ENCODE data around the gene KRTAP9-7.
"Not testable (repeated sequence)": the region's sequence is repeated elsewhere in the genome, so short reads cannot be mapped to it uniquely, and the experiment has no call there.

KRTAP9-7 gene

DNA sequence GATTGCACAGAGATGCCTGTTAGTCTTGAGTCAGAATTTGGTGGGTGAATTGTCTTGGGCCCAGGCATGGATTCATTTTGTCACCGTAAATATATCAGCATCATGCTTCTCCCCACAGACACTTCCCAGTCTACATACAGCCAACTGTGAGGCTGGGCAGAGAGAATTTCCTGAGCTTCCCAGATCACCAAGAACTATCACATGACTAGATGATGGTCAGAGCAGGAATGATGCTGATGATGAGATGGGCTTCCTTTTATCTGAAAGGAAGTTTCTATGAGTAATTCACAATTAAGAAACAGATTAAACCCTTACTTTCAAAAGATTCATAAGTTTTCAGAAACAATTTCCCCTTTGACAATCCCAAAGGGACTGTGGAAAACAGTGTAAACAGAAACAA lies 20.6 kb upstream of the KRTAP9-7 start:
- Histone ChIP-seq H3K79me2 (ENCODE audit: insufficient read depth, low read length) (no peaks in the 10 kb centered on the region), H3K4me2 (ENCODE audit: low read depth, low read length, poor library complexity, severe bottlenecking) (no peak overlapping the region)

DNA sequence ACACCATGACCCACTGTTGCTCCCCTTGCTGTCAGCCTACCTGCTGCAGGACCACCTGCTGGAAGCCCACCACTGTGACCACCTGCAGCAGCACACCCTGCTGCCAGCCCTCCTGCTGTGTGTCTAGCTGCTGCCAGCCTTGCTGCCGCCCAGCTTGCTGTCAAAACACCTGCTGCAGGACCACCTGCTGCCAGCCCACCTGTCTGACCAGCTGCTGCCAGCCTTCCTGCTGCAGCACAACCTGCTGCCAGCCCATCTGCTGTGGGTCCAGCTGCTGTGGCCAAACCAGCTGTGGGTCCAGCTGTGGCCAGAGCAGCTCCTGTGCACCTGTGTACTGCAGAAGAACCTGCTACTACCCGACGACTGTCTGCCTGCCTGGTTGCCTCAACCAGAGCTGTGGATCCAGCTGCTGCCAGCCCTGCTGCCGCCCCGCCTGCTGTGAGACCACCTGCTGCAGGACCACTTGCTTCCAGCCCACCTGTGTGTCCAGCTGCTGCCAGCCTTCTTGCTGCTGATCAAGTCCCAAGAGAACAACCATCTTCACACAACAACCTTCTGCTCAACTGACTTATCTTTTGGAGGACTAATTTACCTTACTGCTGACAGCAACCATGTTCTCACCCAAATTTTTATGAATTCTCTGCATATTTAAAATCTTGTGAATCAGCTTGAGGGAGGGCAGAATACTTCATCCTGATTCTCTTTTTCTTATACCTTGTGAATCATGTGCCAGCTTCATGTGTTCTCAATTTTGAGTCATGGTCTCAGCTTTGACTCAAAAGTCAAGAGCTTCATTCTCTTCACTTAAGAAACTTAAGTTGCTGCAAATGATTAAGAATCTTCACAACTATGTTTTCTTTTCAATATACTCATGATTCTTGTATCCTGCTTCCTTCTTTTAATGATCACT lies 19.9 kb upstream of the KRTAP9-7 start, which contains the start of gene KRTAP9-9:
TSS of gene KRTAP9-9 (plus strand) at position 4 of the 910 bp plus-strand sequence.
- not testable (repeated sequence) for H3K9me2 ChIP-seq (replicated peaks; ENCODE audit: insufficient read depth, low read length); H3K79me2 ChIP-seq (ENCODE audit: insufficient read depth, low read length); H3K27me3 ChIP-seq (ENCODE audit: low read length); H3F3A ChIP-seq (ENCODE audit: insufficient read depth); H4K20me1 ChIP-seq (ENCODE audit: low read depth, low read length); H3K27ac ChIP-seq (ENCODE audit: low read depth, low read length); H3K9ac ChIP-seq (ENCODE audit: low read length); H3K4me3 ChIP-seq (ENCODE audit: insufficient read depth, low read length, poor library complexity, severe bottlenecking); H3K4me2 ChIP-seq (ENCODE audit: low read depth, low read length, poor library complexity, severe bottlenecking); H3K9me3 ChIP-seq (ENCODE audit: insufficient read depth, low read length); H2AFZ ChIP-seq (ENCODE audit: low read depth, low read length, severe bottlenecking); H3K36me3 ChIP-seq (ENCODE audit: low read length)

More for the DNA sequence above, 20.6 kb upstream of the KRTAP9-7 start:
- Histone ChIP-seq H3K27ac (ENCODE audit: low read depth, low read length) (no peak overlapping the region), H4K20me1 (ENCODE audit: low read depth, low read length) (no peaks in the 10 kb centered on the region), H2AFZ (ENCODE audit: low read depth, low read length, severe bottlenecking) (no peak overlapping the region), H3K9me3 (ENCODE audit: insufficient read depth, low read length) (no peaks in the 10 kb centered on the region), H3K9ac (ENCODE audit: low read length) (no peak overlapping the region), H3K27me3 (ENCODE audit: low read length) (no peaks in the 10 kb centered on the region), H3K9me2 (replicated peaks; ENCODE audit: insufficient read depth, low read length) (no peaks in the 10 kb centered on the region), H3K4me3 (ENCODE audit: insufficient read depth, low read length, poor library complexity, severe bottlenecking) (no peak overlapping the region), H3K36me3 (ENCODE audit: low read length) (no peaks in the 10 kb centered on the region), H3F3A (ENCODE audit: insufficient read depth) (no peaks in the 10 kb centered on the region)
- no peak for TF ChIP-seq EZH2phosphoT487 (conservative IDR thresholded peaks at IDR 0.05; ENCODE audit: low read length)
- TF ChIP-seq, protein P1, sequence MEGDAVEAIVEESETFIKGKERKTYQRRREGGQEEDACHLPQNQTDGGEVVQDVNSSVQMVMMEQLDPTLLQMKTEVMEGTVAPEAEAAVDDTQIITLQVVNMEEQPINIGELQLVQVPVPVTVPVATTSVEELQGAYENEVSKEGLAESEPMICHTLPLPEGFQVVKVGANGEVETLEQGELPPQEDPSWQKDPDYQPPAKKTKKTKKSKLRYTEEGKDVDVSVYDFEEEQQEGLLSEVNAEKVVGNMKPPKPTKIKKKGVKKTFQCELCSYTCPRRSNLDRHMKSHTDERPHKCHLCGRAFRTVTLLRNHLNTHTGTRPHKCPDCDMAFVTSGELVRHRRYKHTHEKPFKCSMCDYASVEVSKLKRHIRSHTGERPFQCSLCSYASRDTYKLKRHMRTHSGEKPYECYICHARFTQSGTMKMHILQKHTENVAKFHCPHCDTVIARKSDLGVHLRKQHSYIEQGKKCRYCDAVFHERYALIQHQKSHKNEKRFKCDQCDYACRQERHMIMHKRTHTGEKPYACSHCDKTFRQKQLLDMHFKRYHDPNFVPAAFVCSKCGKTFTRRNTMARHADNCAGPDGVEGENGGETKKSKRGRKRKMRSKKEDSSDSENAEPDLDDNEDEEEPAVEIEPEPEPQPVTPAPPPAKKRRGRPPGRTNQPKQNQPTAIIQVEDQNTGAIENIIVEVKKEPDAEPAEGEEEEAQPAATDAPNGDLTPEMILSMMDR (IDR thresholded peaks at IDR 0.05; ENCODE audit: insufficient read depth, low read length, poor library complexity, severe bottlenecking) = no peak

DNA sequence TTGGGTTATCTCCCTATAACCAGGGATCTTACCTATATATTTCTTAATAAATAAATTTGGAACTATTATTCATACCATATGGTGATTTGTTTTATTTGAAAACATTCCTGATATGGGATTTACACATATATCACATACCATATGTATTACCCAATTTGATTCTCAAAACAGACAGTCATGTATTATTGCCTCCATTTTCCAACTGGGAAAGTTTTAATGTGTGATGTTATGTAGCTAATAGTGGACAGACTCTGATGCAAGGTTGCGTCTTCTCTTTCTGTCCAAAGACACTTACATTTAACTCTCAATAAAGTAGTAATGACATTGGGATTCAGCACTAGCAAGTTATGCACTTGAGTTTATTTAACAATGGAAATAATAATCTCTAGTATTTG lies 19.2 kb upstream of the KRTAP9-7 start:
- Histone ChIP-seq H3F3A (ENCODE audit: insufficient read depth) (no peaks in the 10 kb centered on the region), H3K4me3 (ENCODE audit: insufficient read depth, low read length, poor library complexity, severe bottlenecking) (no peak overlapping the region), H3K27me3 (ENCODE audit: low read length) (no peaks in the 10 kb centered on the region), H3K4me2 (ENCODE audit: low read depth, low read length, poor library complexity, severe bottlenecking) (no peak overlapping the region), H3K9ac (ENCODE audit: low read length) (no peak overlapping the region), H4K20me1 (ENCODE audit: low read depth, low read length) (no peaks in the 10 kb centered on the region), H3K27ac (ENCODE audit: low read depth, low read length) (no peak overlapping the region), H2AFZ (ENCODE audit: low read depth, low read length, severe bottlenecking) (no peak overlapping the region), H3K9me3 (ENCODE audit: insufficient read depth, low read length) (no peaks in the 10 kb centered on the region), H3K36me3 (ENCODE audit: low read length) (no peaks in the 10 kb centered on the region), H3K79me2 (ENCODE audit: insufficient read depth, low read length) (no peaks in the 10 kb centered on the region), H3K9me2 (replicated peaks; ENCODE audit: insufficient read depth, low read length) (no peaks in the 10 kb centered on the region)
- TF ChIP-seq, protein P1 (IDR thresholded peaks at IDR 0.05; ENCODE audit: insufficient read depth, low read length, poor library complexity, severe bottlenecking) = no peak
- no peak for TF ChIP-seq EZH2phosphoT487 (conservative IDR thresholded peaks at IDR 0.05; ENCODE audit: low read length)

DNA sequence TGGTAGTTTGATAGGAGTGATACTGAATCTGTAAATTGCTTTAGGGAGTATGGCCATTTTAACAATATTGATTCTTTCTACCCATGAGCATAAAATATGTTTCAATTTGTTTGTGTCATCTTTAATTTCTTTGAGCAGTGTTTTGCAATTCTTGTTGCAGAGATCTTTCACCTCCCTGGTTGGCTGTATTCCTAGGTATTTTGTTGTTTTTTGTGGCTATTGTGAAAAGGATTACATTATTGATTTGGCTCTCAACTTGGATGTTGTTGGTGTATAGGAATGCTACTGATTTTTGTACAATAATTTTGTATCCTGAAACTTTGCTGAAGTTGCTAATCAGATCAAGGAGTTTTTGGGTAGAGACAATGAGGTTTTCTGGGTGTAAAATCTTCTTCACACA lies 17.1 kb upstream of the KRTAP9-7 start:
- Histone ChIP-seq H3K9me3 (ENCODE audit: insufficient read depth, low read length) (no peaks in the 10 kb centered on the region), H3K9me2 (replicated peaks; ENCODE audit: insufficient read depth, low read length) (no peaks in the 10 kb centered on the region), H3K4me3 (ENCODE audit: insufficient read depth, low read length, poor library complexity, severe bottlenecking) (no peak overlapping the region), H3K79me2 (ENCODE audit: insufficient read depth, low read length) (no peaks in the 10 kb centered on the region), H3K9ac (ENCODE audit: low read length) (no peak overlapping the region), H3K27me3 (ENCODE audit: low read length) (no peaks in the 10 kb centered on the region), H3K36me3 (ENCODE audit: low read length) (no peaks in the 10 kb centered on the region), H2AFZ (ENCODE audit: low read depth, low read length, severe bottlenecking) (no peak overlapping the region), H3K4me2 (ENCODE audit: low read depth, low read length, poor library complexity, severe bottlenecking) (no peak overlapping the region), H3K27ac (ENCODE audit: low read depth, low read length) (no peak overlapping the region), H3F3A (ENCODE audit: insufficient read depth) (no peaks in the 10 kb centered on the region), H4K20me1 (ENCODE audit: low read depth, low read length) (no peaks in the 10 kb centered on the region)
- TF ChIP-seq EZH2phosphoT487 (conservative IDR thresholded peaks at IDR 0.05; ENCODE audit: low read length) = no peak
- TF ChIP-seq, protein P1 (IDR thresholded peaks at IDR 0.05; ENCODE audit: insufficient read depth, low read length, poor library complexity, severe bottlenecking) = no peak
